GM04504 (cell line): ENCODE results near the gene CNST.
"Not testable (repeated sequence)": the region's sequence is repeated elsewhere in the genome, so short reads cannot be mapped to it uniquely, and the experiment has no call there.

Source experiments
- DNase-seq: peaks from one replicate; pipeline ENCODE4 v3.0.0-alpha.2; 2012; ENCODE audit warnings: low read depth

Gene CNST

DNA sequence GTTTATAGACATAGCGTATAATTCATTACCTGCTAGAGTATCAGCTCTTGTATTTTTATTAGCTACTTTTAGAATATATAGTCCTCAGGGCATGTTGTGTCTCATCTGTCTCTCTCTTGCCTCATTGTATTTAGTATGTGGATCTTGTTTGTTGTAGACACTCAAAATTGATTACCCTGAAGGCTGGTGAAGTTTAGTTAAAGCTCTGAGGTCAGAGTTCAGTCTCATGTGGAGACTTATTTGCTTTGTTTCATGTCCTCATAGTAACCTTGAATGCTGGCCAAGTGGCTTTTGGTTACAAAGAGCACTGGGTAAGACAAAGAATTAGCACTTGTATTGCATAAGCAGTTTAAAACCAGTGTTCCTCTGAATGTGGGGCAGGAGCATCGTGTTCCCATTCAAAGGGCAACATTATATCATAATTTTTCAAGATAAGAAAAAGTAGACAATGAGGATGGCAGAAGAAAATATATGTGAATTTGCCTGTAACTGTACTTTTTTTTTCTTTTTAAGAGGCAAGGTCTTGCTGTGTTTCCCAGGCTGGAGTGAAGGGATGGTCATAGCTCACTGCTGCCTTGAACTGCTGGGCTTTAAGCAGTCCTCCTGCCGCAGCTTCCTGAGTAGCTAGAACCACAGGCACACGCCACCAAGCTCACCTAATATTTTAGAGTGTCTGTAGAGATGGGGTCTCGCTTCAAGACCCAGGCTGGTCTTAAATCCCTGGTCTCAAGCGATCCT, 17.4 kb downstream of the CNST start:
- DNase-seq: peak; percentile 54

DNA sequence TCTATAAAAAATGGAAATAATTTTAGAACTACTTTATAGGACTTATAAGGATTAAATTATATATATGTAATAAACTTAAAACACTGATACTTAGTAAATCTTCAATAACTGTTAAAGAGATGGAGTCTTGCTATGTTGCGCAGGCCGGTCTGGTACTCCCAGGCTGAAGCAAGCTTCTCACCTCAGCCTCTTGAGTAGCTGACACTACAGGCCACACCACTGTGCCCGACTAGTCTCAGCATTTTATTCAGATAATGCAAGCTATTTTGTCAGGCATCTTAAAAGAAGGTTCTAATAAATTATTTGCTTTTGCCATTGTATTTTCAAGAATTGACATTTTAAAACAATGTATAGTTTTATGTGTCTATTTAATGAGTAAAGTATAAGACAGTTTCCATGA, 20.8 kb downstream of the CNST start:
- DNase-seq: no peak

DNA sequence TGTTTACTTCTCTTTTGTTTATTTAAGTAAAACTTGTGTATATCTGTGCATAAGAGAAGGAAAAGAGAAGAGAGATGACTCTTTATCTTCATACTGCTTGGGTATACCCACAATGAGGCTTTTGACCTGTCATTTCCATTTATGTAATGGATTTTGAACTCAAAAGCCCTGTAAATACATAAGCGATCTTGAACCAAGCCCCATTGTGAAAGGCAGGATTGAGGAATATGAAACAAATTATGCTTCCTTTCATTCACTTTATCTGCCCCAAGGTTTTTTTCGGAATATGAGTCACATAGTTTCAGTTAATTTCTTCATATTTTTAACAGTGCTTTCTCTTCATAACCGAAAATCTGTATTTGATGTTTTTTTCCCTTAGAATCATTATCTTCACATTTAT, 21.4 kb downstream of the CNST start:
- DNase-seq: peak; percentile 46

DNA sequence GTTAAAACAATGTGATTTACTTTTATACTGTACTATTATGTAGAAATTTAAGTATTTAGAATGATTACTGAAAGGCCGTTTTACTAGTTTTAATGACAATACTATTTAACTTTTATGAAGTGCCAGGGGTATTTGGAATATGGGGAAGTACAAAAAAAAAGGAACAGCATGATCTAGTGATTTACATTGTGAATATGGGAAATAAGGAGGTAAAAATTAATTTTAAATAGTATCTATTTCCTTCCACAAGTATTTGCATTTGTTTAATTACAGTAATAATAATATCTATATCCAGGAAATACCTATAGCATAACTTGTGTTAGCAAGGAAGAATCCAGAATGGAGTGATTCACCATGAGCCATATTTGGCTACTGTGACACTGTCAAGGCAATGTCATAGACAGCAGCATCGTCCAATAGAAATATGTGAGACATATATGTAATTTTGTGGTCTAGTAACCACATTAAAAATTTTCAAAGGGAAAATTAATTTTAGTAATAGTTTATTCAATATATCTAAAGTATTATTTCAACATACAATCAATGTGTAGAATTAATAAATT, 22.0 kb downstream of the CNST start:
- no peak for DNase-seq

DNA sequence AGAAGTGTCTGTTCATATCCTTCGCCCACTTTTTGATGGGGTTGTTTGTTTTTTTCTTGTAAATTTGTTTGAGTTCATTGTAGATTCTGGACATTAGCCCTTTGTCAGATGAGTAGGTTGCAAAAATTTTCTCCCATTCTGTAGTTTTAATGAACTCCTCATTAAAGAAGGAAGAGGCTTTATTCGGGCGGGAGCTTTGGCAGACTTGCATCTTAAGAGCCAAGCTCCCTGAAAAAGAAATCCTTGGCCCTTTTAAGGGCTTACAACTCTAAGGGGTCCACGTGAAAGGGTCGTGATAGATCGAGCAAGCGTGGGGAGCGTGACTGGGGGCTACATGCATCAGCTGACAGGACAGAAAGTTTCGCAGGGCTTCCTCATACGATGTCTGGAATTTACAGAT, 23.7 kb downstream of the CNST start:
- not testable (repeated sequence) for DNase-seq

DNA sequence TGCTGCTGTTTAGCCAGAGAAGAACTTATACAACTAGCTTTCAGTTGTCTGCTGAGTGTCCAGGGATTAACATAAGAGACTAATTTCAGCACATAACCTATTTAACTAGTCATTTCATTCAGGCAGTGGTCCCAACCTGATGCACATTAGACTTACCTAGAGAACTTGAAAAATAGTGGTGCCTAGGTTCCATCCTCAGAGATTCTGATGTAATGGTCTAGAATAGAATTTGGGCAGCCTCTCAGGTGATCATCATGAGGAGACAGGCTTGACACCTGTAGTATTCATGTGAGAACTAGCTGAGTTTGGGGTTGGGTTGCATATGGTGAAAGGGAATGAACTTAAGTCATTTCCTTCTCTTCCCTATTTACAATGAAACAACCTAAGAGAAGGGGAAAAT, 24.8 kb downstream of the CNST start:
- no peak for DNase-seq

DNA sequence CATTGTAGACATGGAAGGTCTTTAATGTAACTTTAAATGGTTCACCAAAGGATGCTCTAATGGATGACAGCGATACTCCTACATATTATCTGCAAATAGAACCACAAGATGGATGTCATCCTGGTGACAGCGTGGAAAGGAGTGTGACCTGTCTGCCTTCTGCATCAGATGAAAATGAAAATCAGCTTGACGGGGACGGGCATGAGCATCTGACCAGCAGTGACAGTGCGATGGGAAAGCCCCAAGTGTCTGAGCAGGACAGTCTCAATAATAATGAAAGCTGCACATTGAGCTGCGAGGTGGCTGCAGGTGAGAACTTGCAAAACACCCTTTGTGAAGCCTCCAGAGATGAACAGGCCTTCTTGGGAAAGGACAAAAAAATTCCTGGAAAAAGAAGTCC, 25.2 kb downstream of the CNST start:
- DNase-seq: no peak

DNA sequence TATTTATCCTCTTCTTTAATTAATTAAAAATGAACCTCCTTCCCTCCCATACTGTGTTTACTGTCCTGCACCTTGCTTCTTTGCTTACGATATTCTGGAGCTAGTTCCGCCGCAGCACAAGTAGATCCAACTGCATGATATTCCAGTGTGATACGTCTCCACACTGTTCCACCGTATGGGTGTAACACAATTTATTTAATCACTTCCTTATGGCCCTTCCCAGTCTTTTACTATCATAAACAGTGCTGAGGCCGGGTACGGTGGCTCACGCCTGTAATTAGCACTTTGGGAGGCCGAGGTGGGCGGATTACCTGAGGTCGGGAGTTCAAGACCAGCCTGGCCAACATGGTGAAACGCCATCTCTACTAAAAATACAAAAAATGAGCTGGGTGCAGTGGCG, 25.7 kb downstream of the CNST start:
- DNase-seq: no peak

DNA sequence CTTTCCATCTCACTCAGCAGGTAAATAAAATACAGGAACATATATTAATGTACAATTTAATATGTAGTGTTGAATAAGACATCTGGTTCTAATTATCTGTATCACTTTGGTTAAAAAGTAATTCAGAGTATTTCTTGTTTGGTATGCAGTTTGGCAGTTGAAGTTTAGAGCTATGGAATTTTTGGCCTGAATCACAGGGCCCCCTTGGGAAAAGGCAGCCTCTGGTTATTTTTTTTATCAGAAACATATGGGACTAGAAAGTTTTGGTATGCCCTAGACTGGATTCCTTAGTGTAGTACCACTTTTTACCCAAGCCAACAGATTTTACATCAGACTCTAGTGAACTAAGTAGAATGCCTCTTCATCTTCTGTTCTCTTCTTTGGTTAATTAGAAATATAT, 26.4 kb downstream of the CNST start:
- DNase-seq: peak; percentile 93

DNA sequence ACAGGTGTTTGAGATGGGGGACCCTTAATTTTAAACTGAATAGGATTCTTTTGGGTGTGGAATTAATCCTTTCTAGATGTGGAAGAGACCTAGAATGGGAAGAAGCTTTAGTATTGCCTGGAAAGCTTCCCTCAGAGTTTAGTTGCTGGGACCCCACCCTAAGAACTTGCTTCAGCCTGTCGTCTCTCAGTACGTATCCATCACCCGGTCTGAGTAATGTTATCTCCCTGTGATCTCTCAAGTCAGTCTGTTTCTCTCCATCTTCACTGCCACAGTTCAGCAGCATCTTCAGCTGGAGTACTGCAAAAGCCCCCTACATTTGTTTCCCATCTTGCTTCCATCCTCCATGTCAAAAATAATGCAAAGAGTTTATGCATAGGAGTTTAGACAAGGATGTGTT, 28.9 kb downstream of the CNST start:
- no peak for DNase-seq

DNA sequence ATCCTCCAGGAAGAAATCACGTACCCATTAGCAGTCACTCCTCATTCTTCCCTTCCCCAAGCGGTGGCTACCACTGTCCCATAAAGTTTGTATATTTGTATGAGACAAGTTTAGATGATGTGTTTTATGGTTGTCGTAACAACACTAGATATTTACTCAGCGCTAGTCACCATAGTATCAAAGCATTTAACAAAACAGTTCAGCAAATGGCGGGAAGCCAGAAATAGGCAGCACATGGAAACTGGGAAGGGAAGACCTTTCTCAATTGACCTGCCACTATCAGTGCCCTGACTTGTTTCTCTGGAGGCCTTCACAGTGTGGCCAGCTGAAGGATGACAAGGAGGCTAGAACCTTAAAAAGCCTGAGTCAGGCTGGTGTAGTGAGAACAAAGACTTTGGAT, 31.1 kb downstream of the CNST start:
- peak; percentile 86 for DNase-seq

DNA sequence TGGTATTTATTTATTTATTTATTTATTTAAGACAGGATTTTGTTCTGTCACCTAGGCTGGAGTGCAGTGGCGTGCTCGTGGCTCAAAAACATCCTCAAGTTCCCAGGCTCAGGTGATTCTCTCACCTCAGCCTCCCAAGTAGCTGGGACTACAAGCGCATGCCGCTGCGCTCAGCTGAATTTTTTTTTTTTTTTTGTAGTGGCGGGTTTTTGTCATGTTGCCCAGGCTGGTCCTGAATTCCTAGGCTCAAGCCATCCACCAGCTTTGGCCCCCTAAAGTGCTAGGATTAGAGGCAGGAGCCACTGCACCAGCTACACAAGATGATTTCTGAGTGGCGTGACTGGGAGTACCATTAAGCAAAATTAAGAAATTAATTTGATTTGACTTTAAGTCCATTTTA, 31.7 kb downstream of the CNST start:
- DNase-seq: no peak

DNA sequence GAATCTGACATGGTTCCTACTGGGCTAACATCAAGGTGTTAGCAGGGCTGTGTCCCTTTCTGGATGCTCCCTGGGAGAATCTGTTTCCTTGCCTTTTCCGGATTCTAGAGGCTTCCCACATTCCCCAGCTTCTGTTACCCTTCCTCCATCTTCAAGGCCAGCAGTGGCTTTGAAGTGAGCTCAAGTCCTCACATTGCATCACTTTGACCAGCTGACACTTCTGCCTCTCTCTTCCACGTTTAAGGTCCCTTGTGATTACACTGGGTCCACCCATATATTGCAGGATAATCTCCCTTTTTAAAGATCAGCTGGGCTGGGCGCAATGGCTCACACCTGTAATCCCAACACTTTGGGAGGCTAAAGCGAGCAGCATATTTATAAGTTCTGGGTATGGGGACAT, 33.1 kb downstream of the CNST start:
- no peak for DNase-seq

DNA sequence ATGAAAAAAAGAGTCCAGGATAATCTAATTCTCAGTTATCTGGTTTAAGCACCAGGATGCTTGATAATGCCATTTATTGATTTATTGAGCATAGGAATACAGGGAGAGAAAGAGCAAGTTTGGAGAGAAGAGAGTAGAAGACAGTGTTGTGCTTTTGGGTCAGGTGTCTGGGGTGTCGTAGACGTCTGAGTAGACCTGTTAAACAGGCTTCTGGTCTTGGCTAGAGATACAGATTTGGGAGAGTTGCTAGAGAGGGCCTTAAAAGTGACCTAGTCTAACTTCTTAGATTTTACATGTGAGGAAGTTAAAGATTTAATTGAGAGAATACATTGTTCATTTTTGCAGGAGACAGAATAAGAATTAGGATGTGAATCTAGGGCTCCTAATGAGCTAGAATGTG, 34.3 kb downstream of the CNST start:
- DNase-seq: no peak

DNA sequence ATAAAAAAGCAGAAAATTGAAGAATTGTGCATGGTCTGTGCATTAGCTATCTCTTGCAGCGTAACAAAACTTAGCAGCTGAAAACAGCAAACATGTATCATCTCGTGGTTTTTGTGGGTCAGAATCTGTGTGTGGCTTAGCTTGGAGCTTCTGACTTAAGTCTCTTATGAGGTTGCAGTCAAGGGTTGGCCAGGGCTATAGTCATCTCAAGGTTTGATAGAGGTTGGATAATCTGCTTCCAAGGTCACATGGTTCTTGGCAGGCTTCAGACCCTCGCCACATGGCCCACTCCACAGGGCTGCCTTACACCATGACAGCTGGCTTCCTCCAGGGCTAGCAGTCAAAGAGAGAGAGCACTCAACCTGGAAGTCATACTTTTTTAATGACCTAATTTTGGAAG, 35.9 kb downstream of the CNST start:
- no peak for DNase-seq

DNA sequence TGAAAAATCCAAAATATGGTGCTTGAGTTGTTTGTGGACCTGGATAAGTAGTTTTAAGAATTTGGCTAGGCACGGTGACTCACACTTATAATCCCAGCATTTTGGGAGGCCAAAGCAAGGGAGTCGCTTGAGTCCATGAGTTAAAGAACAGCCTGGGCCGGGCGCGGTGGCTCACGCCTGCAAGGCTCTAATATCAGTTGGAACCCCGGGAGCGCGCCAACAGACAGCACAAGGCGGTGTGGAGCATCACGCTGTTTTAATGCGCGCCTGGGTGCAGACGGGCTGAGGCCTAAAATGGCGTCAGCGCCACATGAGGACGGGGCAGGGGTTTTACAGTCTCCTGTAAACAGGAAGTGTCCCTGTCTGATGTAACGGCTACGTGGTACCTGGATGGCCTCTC, 39.0 kb downstream of the CNST start:
- DNase-seq: not testable (repeated sequence)

DNA sequence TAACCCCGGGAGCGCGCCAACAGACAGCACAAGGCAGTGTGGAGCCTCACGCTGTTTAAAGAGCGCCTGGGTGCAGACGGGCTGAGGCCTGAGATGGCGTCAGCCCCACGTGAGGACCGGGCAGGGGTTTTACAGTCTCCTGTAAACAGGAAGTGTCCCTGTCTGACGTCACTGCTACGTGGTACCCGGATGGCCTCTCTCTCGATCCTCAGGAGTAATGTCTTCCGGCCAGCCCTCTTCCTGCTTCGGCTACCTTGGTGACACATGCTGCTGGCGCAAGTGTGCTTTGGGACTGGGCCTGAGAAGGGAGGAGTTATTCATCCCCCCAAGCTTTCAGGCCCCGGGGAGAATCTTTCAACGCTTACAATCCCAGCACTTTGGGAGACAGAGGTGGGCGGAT, 41.2 kb downstream of the CNST start:
- DNase-seq: no peak

DNA sequence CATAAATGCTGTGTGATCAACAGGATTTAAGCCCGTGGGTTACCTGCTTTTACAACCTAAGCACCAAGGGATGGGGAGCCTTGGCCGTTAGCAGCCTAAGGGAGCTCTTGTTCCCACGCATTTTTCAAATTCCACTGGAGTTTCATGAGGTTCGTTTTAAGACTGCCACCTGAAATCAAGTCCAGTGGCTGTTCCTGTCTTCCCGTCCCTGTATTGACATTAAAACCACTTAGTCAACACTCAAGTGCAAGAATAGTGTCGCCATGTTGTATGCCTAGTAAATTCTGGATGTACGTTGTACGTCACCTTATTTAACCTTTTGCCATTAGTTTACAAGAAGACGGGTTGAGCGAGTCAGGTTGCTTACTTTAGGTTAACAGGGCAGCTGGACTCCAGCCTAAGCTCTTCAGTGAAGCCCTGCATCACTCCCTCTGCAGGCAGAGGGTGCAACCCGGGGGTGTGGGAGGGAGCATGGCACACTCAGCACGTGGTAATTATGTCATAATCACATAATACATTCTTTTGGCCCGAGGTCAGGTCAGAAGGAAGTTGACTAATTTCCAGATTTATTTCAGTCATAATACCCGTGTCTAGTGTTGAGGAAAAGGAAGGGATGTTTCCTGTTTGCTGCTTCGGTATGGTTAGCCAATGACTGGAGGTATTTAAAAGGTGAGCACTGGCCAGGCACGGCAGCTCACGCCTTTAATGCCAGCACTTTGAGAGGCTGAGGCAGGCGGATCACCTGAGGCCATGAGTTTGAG, 42.5 kb downstream of the CNST start:
- peak; percentile 70 for DNase-seq

DNA sequence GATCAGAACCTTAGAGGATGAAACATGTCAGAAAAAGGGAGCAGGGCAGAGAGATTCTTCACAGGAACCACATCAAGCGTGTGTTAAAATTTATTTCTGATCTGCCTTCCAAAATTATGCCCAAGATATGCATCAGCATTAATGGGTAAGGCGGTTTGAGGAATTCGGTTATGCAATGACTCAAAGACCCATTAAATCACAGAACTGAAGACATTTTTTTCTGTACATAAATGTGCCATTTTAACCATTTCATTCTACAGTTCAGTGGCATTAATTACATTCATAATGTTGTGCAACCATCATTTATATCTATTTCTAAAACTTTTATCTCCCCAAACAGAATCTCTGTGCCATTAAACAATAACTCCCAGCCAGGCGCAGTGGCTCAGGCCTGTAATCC, 43.4 kb downstream of the CNST start:
- no peak for DNase-seq

DNA sequence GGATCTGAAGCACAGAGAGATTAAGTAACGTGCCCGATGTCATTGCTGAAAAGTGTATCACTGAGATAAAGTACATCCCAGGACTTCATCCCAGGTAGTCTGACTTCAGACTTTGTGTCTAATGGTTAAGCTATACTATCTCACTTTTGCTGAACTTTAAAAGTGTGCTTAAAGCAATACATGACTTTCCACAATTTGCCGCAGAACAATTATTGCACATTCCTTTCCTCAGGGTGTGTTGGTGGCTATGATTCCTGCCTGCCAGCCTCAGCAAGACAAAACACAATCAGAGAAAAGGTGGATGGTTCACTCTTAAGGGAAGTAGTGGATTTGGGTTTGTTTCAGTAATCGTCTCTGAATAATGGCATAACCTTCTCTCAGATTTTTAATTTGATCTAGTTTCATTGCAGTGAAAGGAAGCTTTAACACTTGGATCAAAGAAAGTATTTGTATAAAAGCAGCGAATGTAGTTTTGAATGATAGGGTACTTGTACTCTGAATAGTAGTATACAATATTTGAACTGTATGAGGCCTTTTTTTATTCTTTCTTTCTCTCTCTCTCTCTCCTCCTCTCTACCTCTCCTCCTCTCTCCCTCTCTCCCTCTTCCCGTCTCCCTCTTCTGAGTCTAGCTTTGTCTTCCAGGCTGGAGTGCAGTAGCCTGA, 47.0 kb downstream of the CNST start:
- no peak for DNase-seq

DNA sequence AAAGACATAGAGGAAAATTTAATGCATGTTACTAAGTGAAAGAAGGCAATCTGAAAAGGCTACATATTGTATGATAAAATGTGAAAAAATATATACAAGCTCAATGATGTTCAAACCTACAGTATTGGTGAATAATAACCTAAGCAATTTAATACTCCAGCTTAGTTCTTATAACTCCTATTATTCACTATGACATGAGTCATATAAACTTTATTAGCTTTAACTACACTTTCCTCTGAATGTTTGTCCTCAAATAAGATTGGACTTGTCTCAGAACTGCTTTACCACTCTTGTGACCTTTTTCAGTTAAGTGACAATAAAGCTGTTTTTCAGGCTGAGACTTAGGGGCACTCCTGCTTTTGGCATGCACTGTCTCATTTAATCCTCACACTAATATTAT, 50.9 kb downstream of the CNST start:
- no peak for DNase-seq

DNA sequence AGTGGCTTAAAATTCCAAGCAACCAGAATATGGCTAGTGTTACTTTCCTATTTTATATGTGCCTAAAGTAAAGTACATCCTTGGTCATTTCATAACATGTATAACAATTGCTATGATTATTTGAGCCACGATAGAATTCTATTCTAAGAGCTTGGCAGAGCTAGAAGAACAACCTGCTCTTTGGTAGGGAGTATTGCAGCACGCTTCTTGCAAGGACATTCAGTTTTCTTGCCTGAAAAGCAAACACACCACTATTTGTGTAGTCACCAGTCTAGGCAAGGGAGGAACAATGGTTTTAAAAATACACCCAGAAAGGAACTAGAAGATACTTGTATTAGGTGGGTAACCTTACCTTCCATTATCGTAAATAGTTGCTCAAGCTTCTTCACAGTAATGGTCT, 51.5 kb downstream of the CNST start:
- DNase-seq: no peak

DNA sequence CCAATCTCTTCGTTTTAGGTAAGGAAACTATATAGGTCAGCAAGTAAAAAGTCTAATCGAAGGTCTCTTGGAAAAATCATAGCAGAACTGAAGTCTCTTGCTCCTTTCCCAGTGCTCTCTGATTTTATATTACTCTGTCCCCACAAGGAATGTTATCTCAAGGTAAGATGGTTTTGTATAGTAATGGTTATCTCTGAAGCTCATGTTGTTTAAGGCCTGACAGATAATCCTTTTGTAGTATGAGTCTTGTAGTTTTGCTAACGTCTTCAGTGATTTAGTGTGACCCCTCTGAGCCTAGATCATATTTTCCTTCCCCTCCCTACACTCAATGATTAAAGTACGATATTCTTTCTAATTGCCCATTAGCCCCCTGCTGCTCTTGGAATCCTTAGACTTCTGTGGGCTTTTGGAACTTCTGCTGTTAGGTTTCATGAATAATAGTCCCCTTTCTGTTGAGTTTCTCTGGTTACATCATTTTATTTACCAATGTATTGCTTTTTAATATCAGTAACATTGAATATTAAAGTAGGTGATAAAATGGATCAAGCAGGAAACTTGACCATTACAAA, 52.1 kb downstream of the CNST start:
- DNase-seq: no peak
